ENCODE results near the gene IGFL4. TPM values are rescaled to one million over a fixed set of nuclear protein-coding genes. Genes with fewer than 3 reads are reported as not detected.

Gene IGFL4
- total RNA-seq, 2 donors from 2014 or later, result not detected

DNA sequence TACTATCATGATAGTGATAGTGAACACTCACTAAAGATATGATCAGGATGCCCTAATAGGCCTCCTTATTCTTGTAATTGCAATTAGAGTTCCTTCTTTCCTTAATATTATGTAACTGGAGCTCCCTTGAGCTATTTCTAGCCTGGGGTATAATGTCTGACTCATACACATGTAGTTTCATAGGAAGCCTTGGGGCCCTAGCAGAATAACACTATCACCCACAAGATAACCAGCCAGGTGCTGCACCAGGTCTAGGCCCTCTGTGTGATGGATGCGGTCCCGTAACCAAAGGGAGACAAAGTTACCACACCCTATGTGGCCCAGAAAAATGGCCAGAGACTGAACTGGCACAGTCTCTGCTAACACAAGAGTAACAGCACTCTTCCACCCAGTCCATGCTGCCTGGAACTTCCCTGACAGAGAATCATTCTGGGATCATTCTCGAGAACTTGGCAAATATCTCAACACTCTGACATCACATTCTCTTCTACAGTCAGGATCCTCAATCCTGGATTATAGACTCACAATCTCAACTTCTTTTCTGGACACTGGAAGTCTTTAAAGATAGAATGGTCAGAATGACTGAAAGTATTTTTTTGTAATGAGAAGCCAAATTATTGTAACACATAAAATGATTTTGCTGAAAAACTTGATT lies 32.6 kb upstream of the IGFL4 start:
- TF ChIP-seq POLR2A (IDR thresholded peaks at IDR 0.05), result no peak
- TF ChIP-seq, protein P1, sequence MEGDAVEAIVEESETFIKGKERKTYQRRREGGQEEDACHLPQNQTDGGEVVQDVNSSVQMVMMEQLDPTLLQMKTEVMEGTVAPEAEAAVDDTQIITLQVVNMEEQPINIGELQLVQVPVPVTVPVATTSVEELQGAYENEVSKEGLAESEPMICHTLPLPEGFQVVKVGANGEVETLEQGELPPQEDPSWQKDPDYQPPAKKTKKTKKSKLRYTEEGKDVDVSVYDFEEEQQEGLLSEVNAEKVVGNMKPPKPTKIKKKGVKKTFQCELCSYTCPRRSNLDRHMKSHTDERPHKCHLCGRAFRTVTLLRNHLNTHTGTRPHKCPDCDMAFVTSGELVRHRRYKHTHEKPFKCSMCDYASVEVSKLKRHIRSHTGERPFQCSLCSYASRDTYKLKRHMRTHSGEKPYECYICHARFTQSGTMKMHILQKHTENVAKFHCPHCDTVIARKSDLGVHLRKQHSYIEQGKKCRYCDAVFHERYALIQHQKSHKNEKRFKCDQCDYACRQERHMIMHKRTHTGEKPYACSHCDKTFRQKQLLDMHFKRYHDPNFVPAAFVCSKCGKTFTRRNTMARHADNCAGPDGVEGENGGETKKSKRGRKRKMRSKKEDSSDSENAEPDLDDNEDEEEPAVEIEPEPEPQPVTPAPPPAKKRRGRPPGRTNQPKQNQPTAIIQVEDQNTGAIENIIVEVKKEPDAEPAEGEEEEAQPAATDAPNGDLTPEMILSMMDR (IDR thresholded peaks at IDR 0.05), result no peak
- TF ChIP-seq POLR2AphosphoS5 (IDR thresholded peaks at IDR 0.05), result no peak
- WGBS, result 95% methylated on average over 3 of the region's 3 CpGs
- H3K4me1 ChIP-seq (replicated peaks), result no peaks in the 10 kb centered on the region
- H3K36me3 ChIP-seq, result no peaks in the 10 kb centered on the region
- H3K4me3 ChIP-seq, result no peak overlapping the region
- no peak overlapping the region for H3K27ac ChIP-seq
- H3K9me3 ChIP-seq, result no peaks in the 10 kb centered on the region
- intact Hi-C loops (cut with DNase I), result no loop called here
- DNase-seq (ENCODE audit: low spot score), result no peak
- peaks cover 2% of the 10 kb centered on the region for H3K27me3 ChIP-seq (replicated peaks; ENCODE audit: insufficient read depth)

DNA sequence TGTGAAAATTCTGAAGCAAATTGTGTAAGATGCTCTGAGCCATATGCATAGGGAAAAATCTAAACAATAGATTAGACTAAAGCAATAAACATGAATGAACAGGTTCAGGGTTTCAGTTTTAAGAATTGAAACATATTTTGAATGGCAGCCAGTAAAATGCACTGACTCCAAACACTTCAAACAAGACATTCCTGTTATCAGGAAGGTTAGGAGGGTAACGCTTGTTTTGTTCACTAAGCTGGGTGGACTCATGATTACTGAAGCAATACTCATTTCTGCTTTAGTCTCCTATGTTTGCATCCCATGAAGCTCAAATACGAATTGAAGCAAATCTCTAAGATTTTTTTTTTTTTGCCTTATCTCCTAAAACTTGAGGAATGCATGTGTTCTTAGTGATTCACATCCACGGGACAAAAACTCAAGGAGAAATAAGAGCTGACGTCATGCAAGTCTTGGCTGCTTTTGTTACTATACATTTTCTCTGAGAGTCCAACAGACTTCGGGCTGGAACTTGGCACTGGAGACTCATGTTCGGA lies 29.1 kb upstream of the IGFL4 start:
- Histone ChIP-seq H3K27me3 (replicated peaks; ENCODE audit: insufficient read depth) (peaks cover 4% of the 10 kb centered on the region), H3K9me3 (no peaks in the 10 kb centered on the region), H3K27ac (no peak overlapping the region), H3K4me3 (no peak overlapping the region), H3K36me3 (no peaks in the 10 kb centered on the region), H3K4me1 (replicated peaks) (no peaks in the 10 kb centered on the region)
- intact Hi-C loops (cut with DNase I), result no loop called here
- DNase-seq (ENCODE audit: low spot score), result no peak
- TF ChIP-seq POLR2A (IDR thresholded peaks at IDR 0.05) (no peak), POLR2AphosphoS5 (IDR thresholded peaks at IDR 0.05) (no peak)
- TF ChIP-seq, protein P1 (IDR thresholded peaks at IDR 0.05), result no peak
- 20% methylated on average over 6 of the region's 6 CpGs for WGBS

DNA sequence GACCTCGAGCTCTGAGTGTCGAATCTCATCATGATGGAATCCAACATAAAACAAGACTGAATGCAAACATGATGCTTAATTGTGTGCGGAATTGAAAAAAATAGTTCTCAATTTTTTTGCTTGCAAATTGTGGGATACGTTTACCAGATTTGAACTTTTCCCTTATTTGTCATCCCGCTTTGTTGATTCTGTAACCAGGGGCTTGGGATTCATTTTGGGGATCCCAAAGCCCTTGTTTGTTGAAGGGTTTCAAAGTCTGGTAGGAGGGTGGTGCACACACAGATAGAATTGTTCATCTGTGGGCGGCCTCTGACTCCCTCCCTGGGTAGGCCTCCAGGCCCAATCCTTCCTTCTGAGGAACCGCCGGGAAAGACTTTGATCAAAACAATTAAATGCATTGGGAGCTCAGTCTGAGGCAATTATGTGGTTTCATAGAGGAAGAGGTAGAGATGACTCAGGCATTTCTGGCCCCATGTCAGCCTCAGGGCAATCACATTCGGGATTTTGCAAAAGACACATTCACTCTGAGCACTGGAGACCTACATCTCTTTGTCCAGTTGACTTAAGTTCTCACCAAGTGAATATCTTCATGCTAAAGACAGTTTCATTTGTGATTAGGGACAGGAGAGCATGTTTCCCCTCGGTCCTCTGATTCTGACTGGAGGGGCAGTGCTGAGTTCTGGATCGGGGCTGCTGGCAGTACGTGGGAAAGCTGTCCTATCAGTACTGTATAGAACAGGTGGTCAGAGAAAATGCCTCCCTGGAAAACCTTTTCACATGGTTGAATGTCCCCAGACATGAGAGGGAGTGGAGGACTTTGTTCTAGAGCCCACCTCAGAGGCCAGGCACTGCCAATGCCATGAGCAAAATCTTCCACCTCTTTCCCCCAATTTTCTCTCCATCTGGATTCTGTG lies 27.8 kb upstream of the IGFL4 start:
- no peaks in the 10 kb centered on the region for H3K9me3 ChIP-seq
- no peaks in the 10 kb centered on the region for H3K36me3 ChIP-seq
- intact Hi-C loops (cut with DNase I), result no loop called here
- H3K4me3 ChIP-seq, result no peak overlapping the region
- 62% methylated on average over 12 of the region's 12 CpGs for WGBS
- DNase-seq (ENCODE audit: low spot score), result no peak
- no peaks in the 10 kb centered on the region for H3K4me1 ChIP-seq (replicated peaks)
- H3K27ac ChIP-seq, result no peak overlapping the region
- peaks cover 4% of the 10 kb centered on the region for H3K27me3 ChIP-seq (replicated peaks; ENCODE audit: insufficient read depth)
- TF ChIP-seq, protein P1 (IDR thresholded peaks at IDR 0.05), result no peak
- no peak for TF ChIP-seq POLR2AphosphoS5 (IDR thresholded peaks at IDR 0.05)

DNA sequence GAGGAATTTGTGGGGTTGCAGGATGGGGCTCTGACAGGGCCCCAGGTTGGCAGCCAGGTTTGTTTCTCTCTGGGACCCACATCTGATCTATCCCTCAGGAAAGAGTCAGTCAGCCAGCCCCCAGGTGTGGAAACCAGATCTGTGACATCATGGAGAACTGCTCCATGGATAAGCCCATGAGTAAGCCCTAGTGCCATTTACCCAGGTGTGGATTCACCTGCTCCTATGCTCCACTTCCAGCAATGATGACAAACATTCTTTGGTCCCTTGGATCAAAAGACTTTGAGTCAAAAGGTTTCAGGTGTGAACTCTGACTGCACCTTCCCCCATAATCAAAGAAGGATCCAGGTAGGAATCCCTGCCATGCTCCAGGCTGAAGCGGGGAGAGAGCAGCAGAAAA lies 26.9 kb upstream of the IGFL4 start:
- H3K27me3 ChIP-seq (replicated peaks; ENCODE audit: insufficient read depth), result peaks cover 3% of the 10 kb centered on the region
- no peak overlapping the region for H3K27ac ChIP-seq
- H3K9me3 ChIP-seq, result no peaks in the 10 kb centered on the region
- no peaks in the 10 kb centered on the region for H3K36me3 ChIP-seq
- WGBS, result 100% methylated on average over 1 of the region's 1 CpG
- no peaks in the 10 kb centered on the region for H3K4me1 ChIP-seq (replicated peaks)
- intact Hi-C loops (cut with DNase I), result no loop called here
- no peak overlapping the region for H3K4me3 ChIP-seq
- TF ChIP-seq POLR2AphosphoS5 (IDR thresholded peaks at IDR 0.05), result no peak
- TF ChIP-seq, protein P1 (IDR thresholded peaks at IDR 0.05), result no peak
- TF ChIP-seq POLR2A (IDR thresholded peaks at IDR 0.05), result no peak
- DNase-seq (ENCODE audit: low spot score), result no peak

Measured in prostate gland (tissue), 2 donors.